DND-41 (cell line): ENCODE data around the gene ACOT9.
"Not testable (repeated sequence)": the region's sequence is repeated elsewhere in the genome, so short reads cannot be mapped to it uniquely, and the experiment has no call there.

Source experiments
- ATAC-seq: fragments of 200-7000 bp; cut with Tn5 transposase; 3 replicates; pipeline ENCODE4 v1.9.1; 2021; ENCODE audit warnings: low read depth; ENCODE audit not compliant: insufficient read depth
- DNase-seq: peaks from one replicate; pipeline ENCODE4 v3.0.0-alpha.2; 2020
- H2AFZ ChIP-seq: 2 replicates; pipeline ENCODE4 v1.6.0; 2012; ENCODE audit warnings: low read depth, low read length
- H3K27ac ChIP-seq: 2 replicates; pipeline ENCODE4 v1.5.1; 2012; ENCODE audit warnings: low read length, inconsistent platforms
- H3K27me3 ChIP-seq: fragments of 200-600 bp; sonication (generic); 2 replicates; pipeline ENCODE4 v1.6.0; 2012; ENCODE audit warnings: low read length, mild to moderate bottlenecking, inconsistent platforms; ENCODE audit not compliant: insufficient read depth, poor library complexity
- H3K36me3 ChIP-seq: 2 replicates; pipeline ENCODE4 v1.5.1; 2012; ENCODE audit warnings: low read length, inconsistent platforms; ENCODE audit not compliant: insufficient read depth
- H3K4me1 ChIP-seq: 2 replicates; pipeline ENCODE4 v1.5.1; 2012; ENCODE audit warnings: mild to moderate bottlenecking, low read length; ENCODE audit not compliant: insufficient read depth
- H3K4me2 ChIP-seq: 2 replicates; pipeline ENCODE4 v1.6.0; 2012; ENCODE audit warnings: mild to moderate bottlenecking, moderate library complexity, low read length, inconsistent platforms; ENCODE audit not compliant: insufficient read depth
- H3K4me3 ChIP-seq, 2 experiments: fragments of 200-600 bp in 1 of 2; shearing (Covaris generic) in 1 of 2; 2 replicates each; pipeline ENCODE4 v1.5.1; 2012 to 2016; ENCODE audit warnings: inconsistent platforms in 2 of 2, low read length in 2 of 2, mild to moderate bottlenecking in 2 of 2, low read depth in 1 of 2, moderate library complexity in 1 of 2
- H3K79me2 ChIP-seq: 2 replicates; pipeline ENCODE4 v1.6.0; 2012; ENCODE audit warnings: low read length, inconsistent platforms; ENCODE audit not compliant: insufficient read depth
- H3K9ac ChIP-seq: 2 replicates; pipeline ENCODE4 v1.6.0; 2012; ENCODE audit warnings: low read depth, mild to moderate bottlenecking, inconsistent platforms, low read length, moderate library complexity
- H3K9me3 ChIP-seq: 2 replicates; pipeline ENCODE4 v1.5.1; 2012; ENCODE audit warnings: low read length, moderate library complexity, mild to moderate bottlenecking, inconsistent platforms; ENCODE audit not compliant: insufficient read depth, severe bottlenecking
- H4K20me1 ChIP-seq: 2 replicates; pipeline ENCODE4 v1.6.0; 2012; ENCODE audit warnings: low read length; ENCODE audit not compliant: insufficient read depth
- CTCF ChIP-seq: IDR thresholded peaks from 2 replicates; pipeline ENCODE4 v1.5.1; 2012; ENCODE audit warnings: borderline replicate concordance, low read length, moderate library complexity, mild to moderate bottlenecking; ENCODE audit not compliant: poor library complexity, severe bottlenecking; ENCODE audit errors: extremely low read depth
- EZH2 ChIP-seq: IDR thresholded peaks from 3 replicates; pipeline ENCODE4 v1.6.1; 2012; ENCODE audit warnings: borderline replicate concordance, low read depth, mild to moderate bottlenecking, moderate library complexity, low read length, inconsistent platforms; ENCODE audit not compliant: severe bottlenecking

The ACOT9 gene

DNA sequence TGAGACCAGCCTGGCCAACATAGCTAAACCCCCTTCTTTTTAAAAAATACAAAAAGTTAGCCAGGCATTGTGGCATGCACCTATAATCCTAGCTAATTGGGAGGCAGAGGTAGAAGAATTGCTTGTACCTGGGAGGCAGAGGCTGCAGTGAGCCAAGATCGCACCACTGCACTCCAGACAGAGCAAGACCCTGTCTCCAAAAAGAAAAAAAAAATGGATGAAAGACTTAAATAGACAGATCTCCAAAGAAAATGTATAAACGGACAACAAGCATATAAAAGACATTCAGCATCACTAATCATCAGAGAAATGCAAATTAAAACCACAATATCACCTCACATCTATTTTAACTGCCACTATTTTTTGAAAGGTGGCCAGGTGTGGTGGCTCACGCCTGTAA is 33.3 kb upstream of the ACOT9 start:
- H3K79me2 ChIP-seq, result no peaks in the 10 kb centered on the region
- no peak overlapping the region for H2AFZ ChIP-seq
- DNase-seq (no peak), ATAC-seq (no peak)
- no peaks in the 10 kb centered on the region for H3K9me3 ChIP-seq
- TF ChIP-seq EZH2, result no peak
- peaks cover 19% of the 10 kb centered on the region for H3K4me1 ChIP-seq
- no peak overlapping the region for H3K9ac ChIP-seq
- no peak overlapping the region for H3K4me3 ChIP-seq
- H4K20me1 ChIP-seq, result no peaks in the 10 kb centered on the region
- H3K27me3 ChIP-seq, result no peaks in the 10 kb centered on the region
- no peak overlapping the region for H3K4me2 ChIP-seq
- H3K36me3 ChIP-seq, result no peaks in the 10 kb centered on the region
- H3K27ac ChIP-seq, result no peak overlapping the region

DNA sequence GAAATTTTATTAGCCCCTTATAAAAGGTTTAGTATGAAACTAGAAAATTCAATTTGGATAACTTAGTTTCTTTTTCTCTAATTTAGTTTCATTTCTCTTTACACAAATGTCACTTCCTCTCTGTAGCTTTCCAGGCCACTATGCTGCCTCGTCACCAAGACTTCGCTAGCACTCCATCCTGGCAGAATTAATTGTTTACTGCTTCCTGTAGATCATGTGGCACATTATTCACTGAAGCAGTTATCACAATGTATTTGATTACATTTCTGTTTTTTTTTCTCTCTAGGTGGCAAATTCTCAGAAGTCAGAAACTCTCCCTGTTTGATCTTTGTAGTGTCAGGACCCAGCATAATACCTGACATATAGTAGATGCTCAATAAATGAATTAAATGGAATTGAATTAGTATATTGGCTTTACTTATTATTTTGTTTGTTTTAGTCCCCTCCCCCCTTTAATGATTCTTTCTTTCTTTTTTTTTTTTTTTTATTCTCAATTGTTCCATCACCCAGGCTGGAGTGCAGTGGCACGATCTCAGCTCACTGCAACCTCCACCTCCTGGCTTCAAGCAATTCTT is 30.6 kb upstream of the ACOT9 start:
- Histone ChIP-seq H3K4me2 (peak overlapping the region; percentile 48), H3K79me2 (no peaks in the 10 kb centered on the region), H3K36me3 (no peaks in the 10 kb centered on the region), H3K27ac (peak overlapping the region; percentile 74), H3K4me3 (peak overlapping the region in 1 of 2 experiments; percentile 16; a peak in 1 of 4 replicates), H2AFZ (peak overlapping the region; percentile 73), H4K20me1 (no peaks in the 10 kb centered on the region), H3K9ac (peak overlapping the region; percentile 35; the same call in 1 of the 2 replicates), H3K9me3 (no peaks in the 10 kb centered on the region), H3K27me3 (no peaks in the 10 kb centered on the region), H3K4me1 (peaks cover 17% of the 10 kb centered on the region)
- ATAC-seq, result peak; percentile 88
- peak; percentile 41 for DNase-seq
- no peak for TF ChIP-seq CTCF
- TF ChIP-seq EZH2, result no peak

DNA sequence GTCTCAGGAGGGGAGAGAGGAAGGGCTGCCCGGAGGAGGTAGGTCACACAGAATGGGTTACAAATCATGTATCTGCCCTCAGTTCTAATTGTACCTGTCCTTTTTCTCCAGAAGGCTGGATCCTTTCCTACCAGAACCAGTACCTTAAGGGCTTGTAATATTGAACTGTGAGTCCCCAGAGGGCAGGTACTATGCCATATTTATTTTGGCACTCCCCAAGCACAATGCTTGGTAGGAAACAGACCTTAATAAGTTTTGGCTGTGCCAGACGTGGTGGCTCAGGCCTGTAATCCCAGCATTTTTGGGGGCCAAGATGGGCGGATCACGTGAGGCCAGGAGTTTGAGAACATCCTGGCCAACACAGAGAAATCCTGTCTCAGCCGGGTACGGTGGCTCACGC is 28.0 kb upstream of the ACOT9 start:
- not testable (repeated sequence) for H4K20me1 ChIP-seq, H3K27ac ChIP-seq, H3K4me2 ChIP-seq, H2AFZ ChIP-seq, H3K36me3 ChIP-seq, ATAC-seq, DNase-seq, H3K9ac ChIP-seq, H3K27me3 ChIP-seq, H3K9me3 ChIP-seq, H3K79me2 ChIP-seq, H3K4me3 ChIP-seq
- peaks cover 17% of the 10 kb centered on the region for H3K4me1 ChIP-seq

- H3K4me3 ChIP-seq, result no peak overlapping the region
- H3K27me3 ChIP-seq, result no peaks in the 10 kb centered on the region
- no peak overlapping the region for H2AFZ ChIP-seq
- no peaks in the 10 kb centered on the region for H3K9me3 ChIP-seq
- H3K9ac ChIP-seq, result no peak overlapping the region
- H3K4me1 ChIP-seq, result peaks cover 17% of the 10 kb centered on the region
- no peaks in the 10 kb centered on the region for H3K36me3 ChIP-seq
- H3K79me2 ChIP-seq, result no peaks in the 10 kb centered on the region
- ATAC-seq (no peak), DNase-seq (no peak)
- H4K20me1 ChIP-seq, result no peaks in the 10 kb centered on the region
- TF ChIP-seq CTCF (no peak), EZH2 (no peak)
- no peak overlapping the region for H3K4me2 ChIP-seq
- no peak overlapping the region for H3K27ac ChIP-seq
Observed at GRCh38 chrX:23770142-23770541, 27.1 kb upstream of the ACOT9 start.
